GM13977 (cell line): Measurements from ENCODE around the gene GRIA2.

Experiments
- DNase-seq: peaks from one replicate; pipeline ENCODE4 v3.0.0; 2012; ENCODE audit warnings: low spot score
- CTCF ChIP-seq: IDR thresholded peaks from 2 replicates; pipeline ENCODE4 v1.5.1; 2012; ENCODE audit warnings: mild to moderate bottlenecking, control low read depth; ENCODE audit not compliant: insufficient read depth; ENCODE audit errors: extremely low read depth, missing control alignments
- in situ Hi-C: fragments of 300-500 bp; cut with MboI; formaldehyde crosslinking; loops from one replicate; pipeline ENCODE4 v1.12.0; 2022; ENCODE audit warnings: low sequenced_read_pairs, low pct_unique_long_range_greater_than_20kb, mixed read lengths, inconsistent platforms; ENCODE audit not compliant: unreplicated experiment

Gene GRIA2

GRCh38 chr4:157204634-157205244, 15.8 kb upstream of the GRIA2 start:
- in situ Hi-C loops: no loop called here
- peak; percentile 69 for TF ChIP-seq CTCF
- peak; percentile 27 for DNase-seq

- in situ Hi-C loops: loop anchor here (10.0 kb wide), 1 partner anchor 767 kb away; no protein-coding TSS in a partner anchor
- DNase-seq: no peak
- TF ChIP-seq CTCF: peak; percentile 48
Observed at GRCh38 chr4:157217708-157218107, 2.8 kb upstream of the GRIA2 start.

- in situ Hi-C loops: loop anchor here (10.0 kb wide), 1 partner anchor 765 kb away; no protein-coding TSS in a partner anchor
- no peak for DNase-seq
- TF ChIP-seq CTCF: no peak
Observed at GRCh38 chr4:157219711-157220370, 687 bp upstream of the GRIA2 start.

GRCh38 chr4:157221426-157221894, 932 bp downstream of the GRIA2 start:
- in situ Hi-C loops: no loop called here
- DNase-seq: no peak
- TF ChIP-seq CTCF: no peak

GRCh38 chr4:157221895-157222770, 1.6 kb downstream of the GRIA2 start:
- in situ Hi-C loops: no loop called here
- TF ChIP-seq CTCF: no peak
- DNase-seq: no peak

- in situ Hi-C loops: no loop called here
- TF ChIP-seq CTCF: no peak
- no peak for DNase-seq
Observed at GRCh38 chr4:157222771-157223160, 2.2 kb downstream of the GRIA2 start.
